ENCODE data around the gene CDC42EP2. TPM values are rescaled to one million over a fixed set of nuclear protein-coding genes. Genes with fewer than 3 reads are reported as not detected.

The CDC42EP2 gene
- polyA plus RNA-seq, 1 of the 3 experiments (the other 2 are of a cell fraction), result 8.1 TPM

DNA sequence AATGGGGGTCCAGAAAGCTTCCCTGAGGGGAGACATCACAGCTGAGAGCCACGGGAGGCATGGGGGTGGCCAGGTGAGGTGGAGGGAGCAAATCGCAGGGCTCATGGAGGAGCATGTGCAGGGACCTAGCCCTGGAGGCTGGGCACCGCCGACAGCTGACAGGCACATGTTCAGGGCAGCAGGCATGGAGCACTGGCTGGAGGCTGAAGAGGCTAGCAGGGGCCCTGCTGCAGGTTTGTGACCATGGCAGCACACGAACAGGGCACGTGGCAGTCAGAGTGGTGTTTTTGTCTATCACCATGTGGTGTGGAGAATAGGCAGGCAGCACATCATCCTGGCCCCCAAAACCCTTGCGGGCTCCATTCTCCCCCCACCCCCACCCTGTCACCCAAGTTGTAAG lies 10.1 kb upstream of the CDC42EP2 start:
- WGBS (ENCODE audit: low lambda C conversion rate), result 98% methylated on average over 3 of the region's 7 CpGs
- H3K4me2 ChIP-seq, result no peak overlapping the region
- DNase-seq, result no peak
- no peaks in the 10 kb centered on the region for H3K79me2 ChIP-seq (ENCODE audit: insufficient read depth)
- no peaks in the 10 kb centered on the region for H3K9me3 ChIP-seq
- H3K4me3 ChIP-seq (ENCODE audit: low read depth in 2 of 2, low read length in 1 of 2), result no peak overlapping the region
- no peaks in the 10 kb centered on the region for H4K20me1 ChIP-seq (ENCODE audit: insufficient read depth)
- ChIA-PET POLR2A (interaction anchor here (0.6 kb wide), 1 partner anchor 10 kb away, joined by 3 read pairs; the partner anchor contains the start of gene CDC42EP2), CTCF (interaction anchor here (0.8 to 6.8 kb wide), 2 partner anchors 11 to 15 kb away, joined by 3 to 63 read pairs; partner anchors contain the start of gene CDC42EP2)
- H3K27ac ChIP-seq (ENCODE audit: low read depth in 2 of 2, low read length in 1 of 2), result no peak overlapping the region
- peaks cover 20% of the 10 kb centered on the region for H3F3A ChIP-seq (replicated peaks; ENCODE audit: insufficient read depth)
- H3K27me3 ChIP-seq (ENCODE audit: insufficient read depth), result no peaks in the 10 kb centered on the region
- no peak overlapping the region for H2AFZ ChIP-seq (ENCODE audit: low read depth)
- TF ChIP-seq TEAD4 (IDR thresholded peaks at IDR 0.05; ENCODE audit: borderline replicate concordance, insufficient read depth) (no peak), POLR2AphosphoS5 (IDR thresholded peaks at IDR 0.05; ENCODE audit: low read depth, low read length) (no peak), FOXJ3 (CRISPR knock-in tag; IDR thresholded peaks at IDR 0.05) (no peak), NFIC (IDR thresholded peaks at IDR 0.05; ENCODE audit: borderline replicate concordance) (no peak), YY1 (IDR thresholded peaks at IDR 0.05; ENCODE audit: low read depth) (no peak)
- H3K36me3 ChIP-seq (replicated peaks in 1 of 2; ENCODE audit: control insufficient read depth in 1 of 2, insufficient read depth in 2 of 2, low read length in 1 of 2), result no peaks in the 10 kb centered on the region
- peaks cover 3 to 20% of the 10 kb centered on the region in 2 experiments; a peak in 2 of 4 replicates for H3K4me1 ChIP-seq (ENCODE audit: control insufficient read depth in 1 of 2, insufficient read depth in 2 of 2, low read depth in 1 of 2, low read length in 1 of 2)
- H3K9ac ChIP-seq, result no peak overlapping the region
- H3K9me2 ChIP-seq, result no peaks in the 10 kb centered on the region

DNA sequence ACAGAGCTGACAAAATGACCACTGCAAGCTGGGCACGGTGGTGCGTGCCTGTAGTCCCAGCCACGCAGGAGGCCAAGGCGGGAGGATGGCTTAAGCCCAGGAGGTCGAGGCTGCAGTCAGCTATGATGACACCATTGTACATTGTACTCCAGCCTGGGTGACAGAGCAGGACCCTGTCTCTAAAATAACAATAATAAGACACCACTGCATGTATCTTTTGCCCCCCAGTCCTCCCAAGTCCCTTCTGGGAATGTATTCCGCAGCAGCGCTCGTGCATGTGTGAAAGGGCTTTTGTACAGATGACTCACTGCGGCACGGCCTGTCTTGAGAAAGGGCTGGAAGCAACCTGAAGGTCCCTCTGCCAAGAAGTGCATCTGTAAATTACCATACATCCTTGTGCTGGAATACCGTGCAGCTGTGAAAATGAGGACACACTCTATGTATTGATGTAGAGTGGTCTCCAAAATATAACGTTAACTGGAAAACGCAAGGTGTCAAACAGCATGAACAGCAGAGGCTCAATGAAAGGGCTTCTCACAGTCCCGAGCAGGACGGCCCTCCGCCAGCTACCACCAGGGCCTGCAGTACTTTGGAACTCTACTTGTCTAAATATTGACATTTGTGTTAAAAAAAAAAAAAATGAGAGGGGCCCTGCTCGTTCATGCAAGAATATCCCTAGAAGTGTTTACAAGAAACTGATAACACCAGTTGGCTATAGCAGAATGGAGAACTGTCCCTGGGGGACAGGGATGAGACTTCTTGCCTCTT lies 9.0 kb upstream of the CDC42EP2 start:
- POLR2A ChIA-PET, result no interaction called here
- no peak for TF ChIP-seq MAX (IDR thresholded peaks at IDR 0.05; ENCODE audit: low read depth)
- TF ChIP-seq SMC3 (IDR thresholded peaks at IDR 0.05; ENCODE audit: low read depth, low read length), result no peak
- TF ChIP-seq RAD21 (IDR thresholded peaks at IDR 0.05; ENCODE audit: low read length), result no peak
- no peak for TF ChIP-seq EP300 (IDR thresholded peaks at IDR 0.05; ENCODE audit: borderline replicate concordance in 1 of 2, low read depth in 1 of 2, low read length in 1 of 2)
- TF ChIP-seq, protein P1, sequence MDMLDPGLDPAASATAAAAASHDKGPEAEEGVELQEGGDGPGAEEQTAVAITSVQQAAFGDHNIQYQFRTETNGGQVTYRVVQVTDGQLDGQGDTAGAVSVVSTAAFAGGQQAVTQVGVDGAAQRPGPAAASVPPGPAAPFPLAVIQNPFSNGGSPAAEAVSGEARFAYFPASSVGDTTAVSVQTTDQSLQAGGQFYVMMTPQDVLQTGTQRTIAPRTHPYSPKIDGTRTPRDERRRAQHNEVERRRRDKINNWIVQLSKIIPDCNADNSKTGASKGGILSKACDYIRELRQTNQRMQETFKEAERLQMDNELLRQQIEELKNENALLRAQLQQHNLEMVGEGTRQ (IDR thresholded peaks at IDR 0.05; ENCODE audit: borderline replicate concordance, low read depth, low read length), result no peak
- no peak for TF ChIP-seq NRF1 (IDR thresholded peaks at IDR 0.05; ENCODE audit: low read depth, low read length)
- TF ChIP-seq, protein P2, sequence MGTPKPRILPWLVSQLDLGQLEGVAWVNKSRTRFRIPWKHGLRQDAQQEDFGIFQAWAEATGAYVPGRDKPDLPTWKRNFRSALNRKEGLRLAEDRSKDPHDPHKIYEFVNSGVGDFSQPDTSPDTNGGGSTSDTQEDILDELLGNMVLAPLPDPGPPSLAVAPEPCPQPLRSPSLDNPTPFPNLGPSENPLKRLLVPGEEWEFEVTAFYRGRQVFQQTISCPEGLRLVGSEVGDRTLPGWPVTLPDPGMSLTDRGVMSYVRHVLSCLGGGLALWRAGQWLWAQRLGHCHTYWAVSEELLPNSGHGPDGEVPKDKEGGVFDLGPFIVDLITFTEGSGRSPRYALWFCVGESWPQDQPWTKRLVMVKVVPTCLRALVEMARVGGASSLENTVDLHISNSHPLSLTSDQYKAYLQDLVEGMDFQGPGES (IDR thresholded peaks at IDR 0.05; ENCODE audit: low read depth, low read length), result no peak
- TF ChIP-seq, protein P3, sequence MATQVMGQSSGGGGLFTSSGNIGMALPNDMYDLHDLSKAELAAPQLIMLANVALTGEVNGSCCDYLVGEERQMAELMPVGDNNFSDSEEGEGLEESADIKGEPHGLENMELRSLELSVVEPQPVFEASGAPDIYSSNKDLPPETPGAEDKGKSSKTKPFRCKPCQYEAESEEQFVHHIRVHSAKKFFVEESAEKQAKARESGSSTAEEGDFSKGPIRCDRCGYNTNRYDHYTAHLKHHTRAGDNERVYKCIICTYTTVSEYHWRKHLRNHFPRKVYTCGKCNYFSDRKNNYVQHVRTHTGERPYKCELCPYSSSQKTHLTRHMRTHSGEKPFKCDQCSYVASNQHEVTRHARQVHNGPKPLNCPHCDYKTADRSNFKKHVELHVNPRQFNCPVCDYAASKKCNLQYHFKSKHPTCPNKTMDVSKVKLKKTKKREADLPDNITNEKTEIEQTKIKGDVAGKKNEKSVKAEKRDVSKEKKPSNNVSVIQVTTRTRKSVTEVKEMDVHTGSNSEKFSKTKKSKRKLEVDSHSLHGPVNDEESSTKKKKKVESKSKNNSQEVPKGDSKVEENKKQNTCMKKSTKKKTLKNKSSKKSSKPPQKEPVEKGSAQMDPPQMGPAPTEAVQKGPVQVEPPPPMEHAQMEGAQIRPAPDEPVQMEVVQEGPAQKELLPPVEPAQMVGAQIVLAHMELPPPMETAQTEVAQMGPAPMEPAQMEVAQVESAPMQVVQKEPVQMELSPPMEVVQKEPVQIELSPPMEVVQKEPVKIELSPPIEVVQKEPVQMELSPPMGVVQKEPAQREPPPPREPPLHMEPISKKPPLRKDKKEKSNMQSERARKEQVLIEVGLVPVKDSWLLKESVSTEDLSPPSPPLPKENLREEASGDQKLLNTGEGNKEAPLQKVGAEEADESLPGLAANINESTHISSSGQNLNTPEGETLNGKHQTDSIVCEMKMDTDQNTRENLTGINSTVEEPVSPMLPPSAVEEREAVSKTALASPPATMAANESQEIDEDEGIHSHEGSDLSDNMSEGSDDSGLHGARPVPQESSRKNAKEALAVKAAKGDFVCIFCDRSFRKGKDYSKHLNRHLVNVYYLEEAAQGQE (IDR thresholded peaks at IDR 0.05; ENCODE audit: low read depth, low read length), result no peak
- TF ChIP-seq SIN3A (IDR thresholded peaks at IDR 0.05; ENCODE audit: borderline replicate concordance, low read depth, low read length), result no peak
- TF ChIP-seq ELF1 (IDR thresholded peaks at IDR 0.05), result no peak
- no peak for TF ChIP-seq TAF1 (IDR thresholded peaks at IDR 0.05; ENCODE audit: borderline replicate concordance, low read depth, low read length)
- TF ChIP-seq JUND (IDR thresholded peaks at IDR 0.05), result no peak
- TF ChIP-seq GATA2 (CRISPR knock-in tag; IDR thresholded peaks at IDR 0.05), result no peak
- no peak for TF ChIP-seq POLR2AphosphoS5 (IDR thresholded peaks at IDR 0.05; ENCODE audit: low read depth, low read length)
- TF ChIP-seq NFIC (IDR thresholded peaks at IDR 0.05; ENCODE audit: borderline replicate concordance), result no peak
- no peak for TF ChIP-seq EZH2phosphoT487 (IDR thresholded peaks at IDR 0.05; ENCODE audit: borderline replicate concordance, low read depth)
- TF ChIP-seq RXRA (IDR thresholded peaks at IDR 0.05; ENCODE audit: borderline replicate concordance, low read depth), result no peak
- TF ChIP-seq FOXJ3 (CRISPR knock-in tag; IDR thresholded peaks at IDR 0.05), result no peak
- no peak for TF ChIP-seq RFX5 (IDR thresholded peaks at IDR 0.05; ENCODE audit: low read length)
- Histone ChIP-seq H3K27me3 (ENCODE audit: insufficient read depth) (no peaks in the 10 kb centered on the region), H4K20me1 (ENCODE audit: insufficient read depth) (no peaks in the 10 kb centered on the region), H3K9me3 (no peaks in the 10 kb centered on the region), H3K27ac (ENCODE audit: low read depth in 2 of 2, low read length in 1 of 2) (no peak overlapping the region), H3K36me3 (replicated peaks in 1 of 2; ENCODE audit: control insufficient read depth in 1 of 2, insufficient read depth in 2 of 2, low read length in 1 of 2) (no peaks in the 10 kb centered on the region), H3K9ac (no peak overlapping the region), H3K9me2 (no peaks in the 10 kb centered on the region), H2AFZ (ENCODE audit: low read depth) (no peak overlapping the region), H3K79me2 (ENCODE audit: insufficient read depth) (no peaks in the 10 kb centered on the region), H3K4me1 (ENCODE audit: control insufficient read depth in 1 of 2, insufficient read depth in 2 of 2, low read depth in 1 of 2, low read length in 1 of 2) (peaks cover 3 to 29% of the 10 kb centered on the region in 2 experiments; a peak in 2 of 4 replicates), H3K4me3 (ENCODE audit: low read depth in 2 of 2, low read length in 1 of 2) (no peak overlapping the region), H3K4me2 (no peak overlapping the region), H3F3A (replicated peaks; ENCODE audit: insufficient read depth) (peaks cover 20% of the 10 kb centered on the region)
- CTCF ChIA-PET, result interaction anchor here (6.8 kb wide), 1 partner anchor 9 kb away, joined by 63 read pairs; the partner anchor contains the start of gene CDC42EP2
- 91% methylated on average over 17 of the region's 17 CpGs for WGBS (ENCODE audit: low lambda C conversion rate)
- DNase-seq, result no peak
